COLO668 (cell line): ENCODE data around the gene ZNF74.
"Not testable (repeated sequence)": the region's sequence is repeated elsewhere in the genome, so short reads cannot be mapped to it uniquely, and the experiment has no call there.

Source experiments
- DNase-seq: peaks from one replicate; lab custom pipeline; 2025; ENCODE audit not compliant: unreplicated experiment; lab: John Stamatoyannopoulos, UW

The ZNF74 gene

GRCh38 chr22:20441631-20442484 lies 47.9 kb downstream of the ZNF74 start:
- DNase-seq, result no peak

DNA sequence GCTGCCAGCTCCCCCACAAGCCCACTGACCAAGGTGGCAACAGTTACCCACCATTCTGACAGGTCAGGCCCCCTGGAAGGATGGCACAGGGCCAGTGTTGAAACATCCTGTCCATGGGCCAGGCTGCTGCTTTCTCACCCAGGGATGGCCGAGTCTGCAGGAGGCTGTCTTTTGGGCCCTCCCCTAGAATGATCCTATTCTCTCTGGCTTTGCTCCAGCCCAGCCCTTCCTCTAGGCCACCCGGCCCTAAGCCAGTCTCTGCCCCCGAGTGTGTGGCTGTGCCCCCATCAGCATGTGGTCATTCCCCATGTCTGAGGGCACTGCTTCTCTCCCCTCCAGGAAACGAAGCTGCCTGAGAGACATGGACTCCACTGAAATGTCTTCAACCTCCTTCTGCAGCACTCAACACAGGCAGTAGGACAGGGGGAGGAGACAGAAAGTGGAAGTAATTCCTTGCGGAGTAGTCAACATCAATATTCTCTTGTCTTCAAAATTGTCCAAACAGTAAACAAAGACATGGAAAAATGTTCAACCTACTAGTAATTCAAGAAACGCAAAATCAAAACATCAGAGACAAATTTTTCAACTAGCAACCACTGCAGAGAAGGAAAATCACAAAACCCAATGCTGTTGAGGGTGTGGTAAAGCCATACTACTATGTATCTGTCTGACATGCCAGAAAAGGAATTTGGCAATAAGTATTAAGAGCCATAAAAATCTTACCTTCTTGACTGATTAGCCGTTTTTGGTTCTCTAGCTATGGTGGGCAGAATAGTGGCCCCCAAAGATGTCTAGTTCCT lies 48.7 kb downstream of the ZNF74 start:
- no peak for DNase-seq

DNA sequence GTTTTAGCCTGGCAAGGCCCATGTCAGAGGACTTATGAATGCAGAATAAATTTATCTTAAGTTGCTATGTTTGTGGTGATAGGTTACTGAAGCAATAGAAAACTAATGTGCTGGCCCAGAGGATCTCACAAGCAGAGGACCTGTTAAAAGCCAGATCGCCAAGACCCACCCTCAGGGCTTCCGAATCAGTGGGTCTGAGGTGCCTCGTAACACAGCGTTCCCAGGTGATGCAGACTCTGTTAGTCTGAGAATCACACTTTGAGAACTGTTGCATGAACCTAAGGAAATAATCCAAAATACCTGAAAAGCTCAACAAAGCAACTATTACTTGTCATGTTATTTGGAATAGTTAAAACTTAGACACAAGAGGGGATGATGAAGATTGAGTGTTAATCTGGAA lies 50.4 kb downstream of the ZNF74 start:
- no peak for DNase-seq

GRCh38 chr22:20446383-20446970 lies 52.5 kb downstream of the ZNF74 start:
- no peak for DNase-seq

DNA sequence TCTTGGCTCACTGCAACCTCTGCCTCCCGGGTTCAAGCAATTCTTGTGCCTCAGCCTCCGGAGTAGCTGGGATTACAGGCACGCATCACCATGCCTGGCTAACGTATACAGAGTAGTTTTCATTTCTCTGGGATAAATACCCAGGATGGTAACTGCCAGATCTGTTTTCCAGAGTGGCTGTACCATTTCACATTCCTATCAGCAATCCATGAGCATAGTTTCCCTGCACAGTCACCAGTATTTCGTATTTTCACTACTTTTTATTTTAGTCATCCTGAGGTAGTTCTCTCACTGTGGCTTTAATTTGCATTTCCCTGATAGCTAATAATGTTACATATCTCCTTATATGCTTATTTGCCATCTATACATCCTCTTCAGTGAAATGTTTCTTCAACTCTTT lies 54.7 kb downstream of the ZNF74 start:
- no peak for DNase-seq

- no peak for DNase-seq
Measured at GRCh38 chr22:20449819-20450550, 56.0 kb downstream of the ZNF74 start.

- no peak for DNase-seq
Measured at GRCh38 chr22:20450551-20450906, 56.6 kb downstream of the ZNF74 start.

DNA sequence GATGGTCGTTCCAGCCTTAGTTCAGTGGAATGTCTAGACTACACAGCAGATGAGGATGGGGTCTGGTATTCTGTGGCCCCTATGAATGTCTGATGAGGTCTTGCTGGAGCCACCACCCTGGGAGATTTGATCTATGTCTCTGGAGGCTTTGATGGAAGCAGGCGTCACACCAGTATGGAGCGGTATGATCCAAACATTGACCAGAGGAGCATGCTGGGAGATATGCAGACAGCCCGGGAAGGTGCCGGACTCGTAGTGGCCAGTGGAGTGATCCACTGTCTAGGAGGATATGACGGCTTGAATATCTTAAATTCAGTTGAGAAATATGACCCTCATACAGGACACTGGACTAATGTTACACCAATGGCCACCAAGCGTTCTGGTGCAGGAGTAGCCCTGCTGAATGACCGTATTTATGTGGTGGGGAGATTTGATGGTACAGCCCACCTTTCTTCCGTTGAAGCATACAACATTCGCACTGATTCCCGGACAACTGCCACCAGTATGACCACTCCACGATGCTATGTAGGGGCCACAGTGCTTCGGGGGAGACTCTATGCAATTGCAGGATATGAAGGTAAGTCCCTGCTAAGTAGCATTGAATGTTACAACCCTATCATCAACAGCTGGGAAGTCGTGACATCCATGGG lies 57.3 kb downstream of the ZNF74 start:
- DNase-seq, result not testable (repeated sequence)

- no peak for DNase-seq
Measured at GRCh38 chr22:20451920-20452319, 58.0 kb downstream of the ZNF74 start.

GRCh38 chr22:20453222-20453621 lies 59.3 kb downstream of the ZNF74 start:
- DNase-seq, result no peak

GRCh38 chr22:20455709-20456063 lies 61.7 kb downstream of the ZNF74 start:
- no peak for DNase-seq

DNA sequence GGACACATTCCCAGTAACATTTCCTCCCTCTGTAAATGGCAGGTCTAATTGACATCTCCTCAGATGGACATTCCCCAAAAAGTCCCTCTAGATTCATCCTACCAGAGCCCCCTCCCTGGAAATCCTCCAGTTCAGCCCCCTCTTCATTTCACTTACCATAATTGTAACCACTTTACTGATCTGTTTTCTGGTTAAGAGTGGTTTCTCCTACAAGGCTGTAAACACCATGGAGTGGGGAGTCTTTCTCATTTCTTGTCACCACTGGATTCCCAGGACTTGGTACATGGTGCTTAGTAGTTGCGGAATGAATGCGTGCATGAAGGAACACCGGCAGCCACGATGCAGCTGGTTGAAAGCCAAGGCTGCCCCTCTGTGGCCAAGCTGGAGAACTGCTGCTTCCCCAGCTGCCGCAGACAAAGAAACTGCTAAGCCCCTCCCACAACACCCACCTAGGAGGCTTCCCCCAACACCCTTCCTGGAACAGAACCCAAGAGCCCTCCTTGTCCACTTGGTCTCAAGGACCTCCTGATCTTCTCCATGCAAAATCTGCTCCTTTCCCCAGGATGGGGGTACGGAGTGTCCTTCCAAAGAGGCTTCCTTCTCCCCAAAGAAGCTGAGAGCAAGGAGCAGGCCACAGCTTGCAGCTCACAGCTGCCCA lies 62.2 kb downstream of the ZNF74 start:
- DNase-seq, result peak; percentile 60

- no peak for DNase-seq
Measured at GRCh38 chr22:20456722-20457076, 62.7 kb downstream of the ZNF74 start.

GRCh38 chr22:20457506-20458240 lies 63.7 kb downstream of the ZNF74 start:
- no peak for DNase-seq
